Fibroblast of skin of left biceps (primary cell): ENCODE results near the gene ITLN2.
"Not testable (repeated sequence)": the region's sequence is repeated elsewhere in the genome, so short reads cannot be mapped to it uniquely, and the experiment has no call there.

Experiments used
- DNase-seq, 2 experiments: peaks; one replicate each; pipeline ENCODE4 v3.0.0-alpha.2; 2013; ENCODE audit warnings: low read depth in 2 of 2

The ITLN2 gene

DNA sequence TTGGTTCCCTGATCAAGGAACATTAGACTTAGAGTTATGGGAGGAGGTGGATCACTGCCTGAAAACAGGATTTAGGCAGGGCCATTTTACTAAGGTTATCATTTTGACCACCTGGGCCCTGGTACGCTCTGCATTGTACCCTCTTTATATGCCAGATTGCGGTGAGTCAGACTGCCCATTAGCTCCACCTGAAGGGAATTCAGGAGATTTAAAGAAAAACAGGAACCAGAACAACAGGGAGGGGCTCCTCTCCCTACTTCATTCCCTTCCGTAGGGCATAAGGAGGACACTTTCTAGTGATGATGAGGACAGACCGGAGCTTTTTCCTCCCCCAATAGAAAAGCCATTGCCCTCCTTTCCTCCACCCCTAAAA is 49.0 kb downstream of the ITLN2 start:
- DNase-seq: no peak

DNA sequence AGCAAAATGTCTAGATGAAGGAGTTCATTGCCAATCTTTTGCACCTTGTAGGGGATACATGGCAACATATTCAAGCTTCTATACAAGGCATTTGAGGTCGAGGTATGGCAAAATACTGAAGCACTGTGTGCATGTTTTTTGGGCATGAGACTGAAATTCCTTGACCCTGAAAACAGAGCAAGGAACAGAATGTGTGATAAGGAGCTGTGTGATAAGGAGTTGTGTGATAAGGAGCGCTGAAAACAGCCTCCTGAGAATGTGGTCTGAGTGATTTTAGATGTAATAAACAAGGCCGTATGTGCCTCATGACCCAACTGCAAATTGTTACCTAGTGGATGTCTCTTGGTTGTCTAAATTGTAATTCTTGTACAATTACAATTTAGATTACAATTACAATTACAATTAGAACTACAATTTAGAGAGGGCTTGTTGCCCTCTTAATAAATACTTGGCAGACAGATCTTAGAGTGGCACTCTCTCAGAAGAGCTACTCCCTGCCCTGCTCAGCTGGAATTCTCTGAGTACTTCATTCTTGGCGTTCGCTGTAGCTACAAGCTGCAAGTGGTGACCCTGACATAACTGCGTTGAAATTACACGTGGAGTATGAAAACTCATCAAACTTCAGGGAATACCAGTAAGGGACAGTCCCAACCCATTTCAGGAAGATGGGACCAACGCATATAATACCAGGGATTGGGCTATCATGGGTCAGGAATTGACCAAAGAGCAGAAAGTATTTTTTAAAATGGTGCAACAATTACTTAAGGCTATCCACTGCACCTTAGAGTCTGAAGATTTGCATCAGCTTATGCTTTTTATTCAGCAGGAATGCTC is 49.6 kb downstream of the ITLN2 start:
- DNase-seq: no peak

DNA sequence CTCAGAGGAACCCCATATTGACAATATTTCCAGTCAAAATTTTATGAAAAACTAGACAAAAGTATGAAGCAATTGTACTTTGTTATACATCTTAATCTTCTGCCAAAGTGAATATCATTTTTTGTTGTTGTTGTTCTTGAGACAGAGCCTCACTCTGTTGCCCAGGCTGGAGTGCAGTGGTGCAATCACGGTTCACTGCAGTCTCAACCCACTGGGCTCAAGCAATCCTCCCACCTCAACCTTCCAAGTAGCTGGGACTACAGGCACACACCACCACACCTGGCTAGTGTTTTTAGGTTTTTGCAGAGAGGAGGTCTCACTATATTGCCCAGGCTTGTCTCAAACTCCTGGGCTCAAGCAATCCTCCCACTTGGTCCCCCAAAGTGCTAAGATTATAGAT is 52.4 kb downstream of the ITLN2 start:
- DNase-seq: not testable (repeated sequence)

DNA sequence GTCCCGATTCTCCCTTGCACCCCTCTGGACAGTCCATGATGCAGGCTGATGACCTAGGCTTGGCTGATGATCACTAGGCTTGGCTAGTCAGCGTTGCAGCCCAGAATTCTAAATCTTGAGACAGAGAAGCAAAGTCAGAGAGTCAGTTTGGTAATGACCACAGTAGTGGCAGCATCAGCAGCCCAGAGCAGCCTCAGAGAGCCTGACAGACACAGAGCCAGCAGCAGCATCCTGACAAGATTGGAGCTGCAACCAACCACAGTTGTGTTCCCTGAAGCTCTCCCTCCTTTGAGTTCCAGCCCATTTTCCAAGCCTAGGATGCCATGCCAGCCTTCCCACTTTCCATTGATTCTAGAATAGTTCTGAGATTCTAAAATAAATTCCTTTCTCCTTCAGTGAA is 52.8 kb downstream of the ITLN2 start:
- DNase-seq: no peak

DNA sequence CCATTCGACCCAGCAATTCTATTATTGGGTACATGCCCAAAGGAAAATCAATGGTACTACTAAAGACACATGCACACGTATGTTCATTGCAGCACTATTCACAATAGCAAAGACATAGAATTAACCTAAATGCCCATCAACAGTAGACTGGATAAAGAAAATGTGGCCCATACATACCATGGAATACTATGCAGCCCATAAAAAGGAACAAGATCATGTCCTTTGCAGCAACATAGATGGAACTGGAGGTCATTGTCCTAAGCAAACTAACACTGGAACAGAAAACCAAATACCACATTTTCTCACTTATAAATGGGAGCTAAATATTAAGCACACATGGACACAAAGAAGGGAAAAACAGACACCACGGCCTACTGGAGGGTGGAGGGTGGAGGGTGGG is 53.9 kb downstream of the ITLN2 start:
- not testable (repeated sequence) for DNase-seq
